BJ (cell line): ENCODE data around the gene BRAT1. TPM values are rescaled to one million over a fixed set of nuclear protein-coding genes. Genes with fewer than 3 reads are reported as not detected.

ENCODE experiments used
- CTCF ChIA-PET: fragments of 350-600 bp; formaldehyde crosslinking; extraction: SDS; loops from one replicate; lab custom pipeline; 2021; ENCODE audit warnings: antibody characterized with exemption, inconsistent platforms; lab: Yijun Ruan, JAX
- POLR2A ChIA-PET: fragments of 300-600 bp; sonication (Branson Sonifier 250); formaldehyde crosslinking; extraction: SDS; loops from one replicate; lab custom pipeline; 2021; ENCODE audit warnings: antibody characterized with exemption; lab: Charles Lee
- DNase-seq: peaks from one replicate; pipeline ENCODE4 v3.0.0-alpha.2; 2011; ENCODE audit warnings: low read depth
- H3K27me3 ChIP-seq: 2 replicates; pipeline ENCODE4 v1.6.0; 2011; ENCODE audit warnings: low read length; ENCODE audit not compliant: control insufficient read depth, insufficient read depth
- H3K36me3 ChIP-seq: 2 replicates; pipeline ENCODE4 v1.5.1; 2011; ENCODE audit warnings: low read length; ENCODE audit not compliant: control insufficient read depth, insufficient read depth
- H3K4me3 ChIP-seq: 2 replicates; pipeline ENCODE4 v1.5.1; 2011; ENCODE audit warnings: low read depth, mild to moderate bottlenecking, control low read depth, low read length
- CTCF ChIP-seq: IDR thresholded peaks from 2 replicates; pipeline ENCODE4 v1.5.1; 2011; ENCODE audit warnings: low read depth, mild to moderate bottlenecking, control low read depth, inconsistent platforms, low read length, moderate library complexity; ENCODE audit not compliant: insufficient read depth
- polyA plus RNA-seq: library from polyadenylated mRNA; depleted of rRNA; stranded (reverse); fragments of >200 nt; gene quantifications from 2 replicates; pipeline ENCODE4 v1.2.3, GENCODE V29; 2011

Gene BRAT1
- polyA plus RNA-seq, 1 experiment, result 17.9 TPM

GRCh38 chr7:2503056-2503941, 52.0 kb downstream of the BRAT1 start:
- DNase-seq, result no peak
- peaks cover 2% of the 10 kb centered on the region; the same call in 1 of the 2 replicates for H3K27me3 ChIP-seq
- ChIA-PET POLR2A (no interaction called here), CTCF (no interaction called here)
- H3K36me3 ChIP-seq, result no peaks in the 10 kb centered on the region
- TF ChIP-seq CTCF, result no peak
- no peak overlapping the region for H3K4me3 ChIP-seq

DNA sequence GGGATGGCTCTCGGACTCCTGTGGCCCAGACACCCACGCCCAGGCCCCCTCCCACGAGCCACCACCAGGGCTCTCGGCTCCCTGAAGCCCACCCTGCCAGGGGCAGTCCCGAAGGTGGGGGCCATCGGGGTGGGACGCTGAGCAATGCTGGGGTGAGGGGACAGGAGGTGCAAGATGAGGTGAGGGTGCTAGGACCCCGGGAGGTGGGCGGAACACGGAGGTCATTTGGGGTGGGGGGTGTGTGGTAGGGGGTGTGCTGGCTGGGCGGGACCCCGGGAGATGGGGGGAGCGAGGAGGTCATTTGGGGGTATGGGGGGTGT, 52.7 kb downstream of the BRAT1 start:
- ChIA-PET POLR2A (no interaction called here), CTCF (no interaction called here)
- Histone ChIP-seq H3K36me3 (no peaks in the 10 kb centered on the region), H3K27me3 (peaks cover 2% of the 10 kb centered on the region; the same call in 1 of the 2 replicates), H3K4me3 (no peak overlapping the region)
- no peak for DNase-seq
- no peak for TF ChIP-seq CTCF

DNA sequence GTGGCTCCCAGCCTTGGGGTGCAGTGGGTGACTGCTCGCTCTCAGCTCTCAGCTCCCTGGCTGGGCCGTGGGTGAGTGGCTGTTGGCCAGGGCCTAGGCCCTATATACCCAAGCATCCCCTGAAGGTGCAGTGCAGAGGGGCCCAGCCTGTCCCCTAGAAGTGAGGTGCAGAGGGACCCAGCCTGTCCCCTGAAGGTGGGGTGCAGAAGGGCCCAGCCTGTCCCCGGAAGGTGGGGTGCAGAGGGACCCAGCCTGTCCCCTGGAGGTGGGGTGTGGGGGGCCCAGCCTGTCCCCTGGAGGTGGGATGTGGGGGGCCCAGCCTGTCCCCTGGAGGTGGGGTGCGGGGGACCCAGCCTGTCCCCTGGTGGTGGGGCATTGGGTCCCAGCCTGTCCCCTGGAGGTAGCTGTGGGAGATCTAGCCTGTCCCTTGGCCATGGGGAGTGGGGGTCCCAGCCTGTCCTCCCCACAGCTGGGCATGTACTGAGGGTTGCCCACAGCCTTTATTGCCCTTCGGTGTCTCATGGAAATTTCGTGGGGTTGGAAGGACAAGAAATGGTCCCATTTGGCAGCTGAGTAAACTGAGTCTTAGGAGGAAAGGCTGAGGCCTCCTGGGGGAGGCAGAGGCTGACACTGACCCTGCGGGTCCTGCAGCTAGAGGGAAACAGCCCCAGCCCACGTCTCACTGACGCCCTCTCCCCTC, 53.2 kb downstream of the BRAT1 start:
- no peak for DNase-seq
- CTCF ChIA-PET, result no interaction called here
- TF ChIP-seq CTCF, result no peak
- peaks cover 4% of the 10 kb centered on the region for H3K27me3 ChIP-seq
- POLR2A ChIA-PET, result interaction anchor here (0.7 kb wide), 1 partner anchor 210 kb away, joined by 4 read pairs; no protein-coding TSS in a partner anchor
- no peaks in the 10 kb centered on the region for H3K36me3 ChIP-seq
- no peak overlapping the region for H3K4me3 ChIP-seq

DNA sequence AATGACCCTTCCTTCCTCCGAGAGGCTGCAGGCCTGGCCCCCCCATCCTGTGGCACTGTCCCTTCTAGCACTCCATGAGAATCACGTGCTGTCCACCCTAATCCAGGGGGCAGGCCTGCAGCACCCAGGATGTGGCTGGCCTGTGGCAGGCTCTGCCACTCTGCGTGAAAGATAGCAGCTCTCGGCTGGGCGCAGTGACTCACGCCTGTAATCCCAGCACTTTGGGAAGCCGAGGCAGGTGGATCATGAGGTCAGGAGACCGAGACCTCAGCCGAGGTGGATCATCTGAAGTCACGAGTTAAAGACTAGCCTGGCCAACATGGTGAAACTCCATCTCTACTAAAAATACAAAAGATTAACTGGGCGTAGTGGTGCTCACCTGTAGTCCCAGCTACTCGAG, 54.6 kb downstream of the BRAT1 start:
- no peak overlapping the region for H3K4me3 ChIP-seq
- CTCF ChIA-PET, result no interaction called here
- no peaks in the 10 kb centered on the region for H3K36me3 ChIP-seq
- DNase-seq, result no peak
- POLR2A ChIA-PET, result no interaction called here
- peaks cover 4% of the 10 kb centered on the region for H3K27me3 ChIP-seq
- TF ChIP-seq CTCF, result no peak

GRCh38 chr7:2499719-2500430, 55.4 kb downstream of the BRAT1 start:
- DNase-seq, result no peak
- ChIA-PET CTCF (interaction anchor here (2.2 kb wide), 1 partner anchor 30 kb away, joined by 10 read pairs; no protein-coding TSS in a partner anchor), POLR2A (no interaction called here)
- Histone ChIP-seq H3K36me3 (no peaks in the 10 kb centered on the region), H3K4me3 (no peak overlapping the region), H3K27me3 (peaks cover 4% of the 10 kb centered on the region)
- TF ChIP-seq CTCF, result no peak
